ENCODE results near the gene WDR82.

The WDR82 gene

DNA sequence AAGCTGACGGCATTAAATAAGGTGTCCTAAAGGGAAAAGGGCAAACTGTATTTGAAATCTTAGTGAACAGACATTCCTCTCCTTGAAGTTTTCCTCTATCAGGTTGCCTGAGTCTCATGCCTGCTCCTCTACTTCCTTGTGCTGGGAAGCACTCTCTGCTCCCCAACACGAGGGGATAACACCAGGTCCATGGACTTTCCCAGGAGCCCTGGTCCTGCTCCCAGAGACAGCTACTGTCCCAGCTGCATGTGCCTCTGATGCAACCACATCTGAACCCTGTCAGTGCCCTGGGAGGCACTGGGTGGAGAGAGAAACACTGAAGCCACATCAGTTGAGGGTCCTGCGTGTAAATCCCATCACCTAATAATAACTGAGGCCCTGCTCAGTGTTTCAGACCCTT, 60.4 kb downstream of the WDR82 start:
- Histone ChIP-seq H3K4me1 (ENCODE audit: control insufficient read depth, low read length) (peaks cover 17% of the 10 kb centered on the region), H3K9me2 (replicated peaks; ENCODE audit: control insufficient read depth, low read length) (no peaks in the 10 kb centered on the region), H3K36me3 (ENCODE audit: control insufficient read depth, low read length) (peaks cover 85% of the 10 kb centered on the region), H3K79me2 (ENCODE audit: control insufficient read depth, low read length) (peaks cover 44% of the 10 kb centered on the region), H4K20me1 (ENCODE audit: control insufficient read depth, insufficient read depth, low read depth, low read length) (no peaks in the 10 kb centered on the region), H3K27me3 (ENCODE audit: control insufficient read depth, low read length) (no peaks in the 10 kb centered on the region), H3K4me3 (ENCODE audit: low read length) (no peak overlapping the region), H3K4me2 (ENCODE audit: low read length) (no peak overlapping the region), H3K9me3 (ENCODE audit: control insufficient read depth, insufficient read depth, low read length) (no peaks in the 10 kb centered on the region), H3F3A (ENCODE audit: control insufficient read depth, insufficient read depth) (peaks cover 15% of the 10 kb centered on the region), H3K27ac (ENCODE audit: low read depth, low read length) (no peak overlapping the region)
- TF ChIP-seq EZH2phosphoT487 (IDR thresholded peaks at IDR 0.05; ENCODE audit: borderline replicate concordance, low read length), result no peak
- TF ChIP-seq, protein P1, sequence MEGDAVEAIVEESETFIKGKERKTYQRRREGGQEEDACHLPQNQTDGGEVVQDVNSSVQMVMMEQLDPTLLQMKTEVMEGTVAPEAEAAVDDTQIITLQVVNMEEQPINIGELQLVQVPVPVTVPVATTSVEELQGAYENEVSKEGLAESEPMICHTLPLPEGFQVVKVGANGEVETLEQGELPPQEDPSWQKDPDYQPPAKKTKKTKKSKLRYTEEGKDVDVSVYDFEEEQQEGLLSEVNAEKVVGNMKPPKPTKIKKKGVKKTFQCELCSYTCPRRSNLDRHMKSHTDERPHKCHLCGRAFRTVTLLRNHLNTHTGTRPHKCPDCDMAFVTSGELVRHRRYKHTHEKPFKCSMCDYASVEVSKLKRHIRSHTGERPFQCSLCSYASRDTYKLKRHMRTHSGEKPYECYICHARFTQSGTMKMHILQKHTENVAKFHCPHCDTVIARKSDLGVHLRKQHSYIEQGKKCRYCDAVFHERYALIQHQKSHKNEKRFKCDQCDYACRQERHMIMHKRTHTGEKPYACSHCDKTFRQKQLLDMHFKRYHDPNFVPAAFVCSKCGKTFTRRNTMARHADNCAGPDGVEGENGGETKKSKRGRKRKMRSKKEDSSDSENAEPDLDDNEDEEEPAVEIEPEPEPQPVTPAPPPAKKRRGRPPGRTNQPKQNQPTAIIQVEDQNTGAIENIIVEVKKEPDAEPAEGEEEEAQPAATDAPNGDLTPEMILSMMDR (IDR thresholded peaks at IDR 0.05; ENCODE audit: low read depth, low read length, poor library complexity, severe bottlenecking), result no peak

DNA sequence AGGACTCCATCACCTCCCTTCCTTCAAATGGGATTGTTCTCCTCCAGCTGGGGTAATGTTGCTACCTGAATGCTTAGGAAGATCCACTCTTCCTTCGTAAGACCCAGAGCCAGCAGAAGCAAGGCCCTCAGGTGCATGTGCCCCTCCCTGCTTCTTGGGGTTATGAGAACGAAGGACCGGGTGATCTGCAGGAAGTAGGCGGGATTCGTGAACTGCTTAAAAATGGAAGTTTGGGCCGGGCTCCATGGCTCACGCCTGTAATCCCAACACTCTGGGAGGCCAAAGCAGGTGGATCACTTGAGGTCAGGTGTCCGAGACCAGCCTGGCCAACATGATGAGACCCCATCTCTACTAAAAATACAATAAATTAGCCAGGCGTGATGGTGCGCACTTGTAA, 61.0 kb downstream of the WDR82 start:
- TF ChIP-seq, protein P1 (IDR thresholded peaks at IDR 0.05; ENCODE audit: low read depth, low read length, poor library complexity, severe bottlenecking), result no peak
- peaks cover 38% of the 10 kb centered on the region for H3K79me2 ChIP-seq (ENCODE audit: control insufficient read depth, low read length)
- no peaks in the 10 kb centered on the region for H3K9me3 ChIP-seq (ENCODE audit: control insufficient read depth, insufficient read depth, low read length)
- H3K27me3 ChIP-seq (ENCODE audit: control insufficient read depth, low read length), result no peaks in the 10 kb centered on the region
- peaks cover 17% of the 10 kb centered on the region for H3K4me1 ChIP-seq (ENCODE audit: control insufficient read depth, low read length)
- no peaks in the 10 kb centered on the region for H4K20me1 ChIP-seq (ENCODE audit: control insufficient read depth, insufficient read depth, low read depth, low read length)
- H3K4me2 ChIP-seq (ENCODE audit: low read length), result no peak overlapping the region
- H3K4me3 ChIP-seq (ENCODE audit: low read length), result no peak overlapping the region
- H3K27ac ChIP-seq (ENCODE audit: low read depth, low read length), result no peak overlapping the region
- peaks cover 15% of the 10 kb centered on the region for H3F3A ChIP-seq (ENCODE audit: control insufficient read depth, insufficient read depth)
- H3K36me3 ChIP-seq (ENCODE audit: control insufficient read depth, low read length), result peaks cover 85% of the 10 kb centered on the region
- no peaks in the 10 kb centered on the region for H3K9me2 ChIP-seq (replicated peaks; ENCODE audit: control insufficient read depth, low read length)

DNA sequence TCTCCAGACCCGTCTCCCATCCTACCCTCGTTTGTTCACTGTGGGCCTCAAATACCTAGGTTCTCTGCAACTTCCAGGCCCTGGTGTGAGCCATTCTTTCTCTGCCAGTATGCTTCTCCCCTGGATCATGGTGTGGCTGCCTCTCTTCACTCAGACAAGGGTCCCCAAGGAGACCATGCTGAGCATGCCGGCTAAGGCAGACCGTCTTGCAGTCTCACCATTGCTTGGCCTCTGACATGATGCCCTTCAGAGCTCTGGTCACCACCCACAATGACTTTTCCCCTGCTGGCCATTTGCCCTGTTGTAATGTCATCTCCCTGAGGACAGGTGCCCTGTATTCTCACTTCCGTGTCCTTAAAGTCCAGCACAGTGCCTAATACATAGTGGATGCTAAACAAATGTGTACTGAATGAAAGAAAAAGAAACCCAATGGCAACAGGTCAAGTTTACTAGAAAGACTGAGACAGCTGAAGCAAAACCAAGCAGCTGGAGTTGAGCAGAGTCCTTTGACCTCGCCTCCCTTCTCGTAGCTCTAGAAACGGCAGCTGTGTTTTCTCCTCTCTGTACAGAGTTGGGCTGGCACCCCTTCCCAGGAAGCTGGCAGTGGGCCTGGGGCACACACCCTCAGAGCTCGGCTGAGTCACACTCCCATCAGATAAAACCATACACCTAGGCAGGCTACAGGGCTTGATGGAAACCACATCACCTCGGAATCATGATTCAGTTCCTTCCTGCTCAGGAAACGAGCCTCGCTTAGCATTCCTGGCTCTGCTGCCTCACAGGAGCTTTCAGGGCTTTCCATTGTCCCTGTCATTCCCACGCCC, 61.7 kb downstream of the WDR82 start:
- Histone ChIP-seq H4K20me1 (ENCODE audit: control insufficient read depth, insufficient read depth, low read depth, low read length) (no peaks in the 10 kb centered on the region), H3K4me2 (ENCODE audit: low read length) (no peak overlapping the region), H3K36me3 (ENCODE audit: control insufficient read depth, low read length) (peaks cover 85% of the 10 kb centered on the region), H3K79me2 (ENCODE audit: control insufficient read depth, low read length) (peaks cover 32% of the 10 kb centered on the region), H3K27me3 (ENCODE audit: control insufficient read depth, low read length) (no peaks in the 10 kb centered on the region), H3K4me3 (ENCODE audit: low read length) (no peak overlapping the region), H3K4me1 (ENCODE audit: control insufficient read depth, low read length) (peaks cover 17% of the 10 kb centered on the region), H3F3A (ENCODE audit: control insufficient read depth, insufficient read depth) (peaks cover 15% of the 10 kb centered on the region), H3K27ac (ENCODE audit: low read depth, low read length) (no peak overlapping the region), H3K9me3 (ENCODE audit: control insufficient read depth, insufficient read depth, low read length) (no peaks in the 10 kb centered on the region), H3K9me2 (replicated peaks; ENCODE audit: control insufficient read depth, low read length) (no peaks in the 10 kb centered on the region)
- TF ChIP-seq, protein P1 (IDR thresholded peaks at IDR 0.05; ENCODE audit: low read depth, low read length, poor library complexity, severe bottlenecking), result no peak
